ENCODE data around the gene THPO. TPM values are rescaled to one million over a fixed set of nuclear protein-coding genes. Genes with fewer than 3 reads are reported as not detected.

The THPO gene
- total and polyA plus RNA-seq, 12 donors, result 0.16 to 1.3 (median 0.56) TPM; not detected in 3

GRCh38 chr3:184332370-184333090 is 45.5 kb downstream of the THPO start:
- TF ChIP-seq CTCF (IDR thresholded peaks at IDR 0.05), result no peak
- Histone ChIP-seq H3K4me3 (no peak overlapping the region), H3K27ac (peak overlapping the region in 7 of 10 donors; percentile 11 to 54 (median 38)), H3K4me1 (peaks cover 3 to 40% (median 26%) of the 10 kb centered on the region in 9 donors), H3K36me3 (peaks cover 3 to 80% (median 68%) of the 10 kb centered on the region in 9 donors), H3K9me3 (no peaks in the 10 kb centered on the region), H3K27me3 (no peaks in the 10 kb centered on the region)
- intact Hi-C loops (cut with DNase I), result loop anchor here in 1 of 10 donors (10.0 kb wide), 1 partner anchor 148 kb away; the partner anchor contains the start of gene ABCF3
- WGBS, 2 donors, result 68 to 70% methylated on average over 10 of the region's 10 CpGs
- ATAC-seq, result no peak
- no peak for DNase-seq

GRCh38 chr3:184328516-184328915 is 49.5 kb downstream of the THPO start:
- intact Hi-C loops (cut with DNase I), result no loop called here
- Histone ChIP-seq H3K36me3 (peaks cover 26 to 100% (median 97%) of the 10 kb centered on the region in 9 donors), H3K27me3 (no peaks in the 10 kb centered on the region), H3K4me3 (no peak overlapping the region), H3K9me3 (no peaks in the 10 kb centered on the region), H3K4me1 (peaks cover 0 to 21% (median 8%) of the 10 kb centered on the region in 9 donors), H3K27ac (no peak overlapping the region)
- no peak for DNase-seq
- 41 to 52% methylated on average over 3 of the region's 3 CpGs for WGBS, 2 donors
- no peak for TF ChIP-seq CTCF (IDR thresholded peaks at IDR 0.05)
- no peak for ATAC-seq

- intact Hi-C loops (cut with DNase I), result no loop called here
- Histone ChIP-seq H3K4me1 (peaks cover 0 to 25% (median 12%) of the 10 kb centered on the region in 9 donors), H3K36me3 (peaks cover 26 to 100% (median 99%) of the 10 kb centered on the region in 9 donors), H3K9me3 (no peaks in the 10 kb centered on the region), H3K4me3 (no peak overlapping the region), H3K27me3 (no peaks in the 10 kb centered on the region), H3K27ac (no peak overlapping the region)
- ATAC-seq (no peak), DNase-seq (no peak)
- 95% methylated on average over 21 of the region's 21 CpGs for WGBS, 2 donors
- no peak for TF ChIP-seq CTCF (IDR thresholded peaks at IDR 0.05)
Observed at GRCh38 chr3:184327171-184327570, 50.8 kb downstream of the THPO start.

GRCh38 chr3:184325715-184326369 is 52.2 kb downstream of the THPO start:
- Histone ChIP-seq H3K27ac (no peak overlapping the region), H3K9me3 (no peaks in the 10 kb centered on the region), H3K27me3 (no peaks in the 10 kb centered on the region), H3K36me3 (peaks cover 26 to 100% (median 100%) of the 10 kb centered on the region in 9 donors), H3K4me1 (peaks cover 0 to 29% (median 18%) of the 10 kb centered on the region in 9 donors), H3K4me3 (no peak overlapping the region)
- ATAC-seq, result no peak
- no peak for TF ChIP-seq CTCF (IDR thresholded peaks at IDR 0.05)
- intact Hi-C loops (cut with DNase I), result no loop called here
- no peak for DNase-seq
- WGBS, 2 donors, result 82 to 86% methylated on average over 6 of the region's 6 CpGs

All from heart right ventricle (tissue), 16 donors.